ENCODE measurements around the gene SH3GL3.

The SH3GL3 gene

GRCh38 chr15:83436513-83437158 is 10.5 kb upstream of the SH3GL3 start:
- peak; percentile 71 for TF ChIP-seq CTCF (IDR thresholded peaks at IDR 0.05; ENCODE audit: control insufficient read depth, insufficient read depth, low read depth, low read length, missing control alignments)
- DNase-seq (ENCODE audit: low read depth): no peak
- no peak overlapping the region for H3K4me3 ChIP-seq (ENCODE audit: control insufficient read depth, low read depth, low read length)

- no peak for DNase-seq (ENCODE audit: low read depth)
- no peak overlapping the region for H3K4me3 ChIP-seq (ENCODE audit: control insufficient read depth, low read depth, low read length)
- no peak for TF ChIP-seq CTCF (IDR thresholded peaks at IDR 0.05; ENCODE audit: control insufficient read depth, insufficient read depth, low read depth, low read length, missing control alignments)
These were observed 3.9 kb upstream of the SH3GL3 start for GRCh38 chr15:83443076-83443847.

- H3K4me3 ChIP-seq (ENCODE audit: control insufficient read depth, low read depth, low read length): no peak overlapping the region
- DNase-seq (ENCODE audit: low read depth): no peak
- no peak for TF ChIP-seq CTCF (IDR thresholded peaks at IDR 0.05; ENCODE audit: control insufficient read depth, insufficient read depth, low read depth, low read length, missing control alignments)
These were observed 2.2 kb upstream of the SH3GL3 start for GRCh38 chr15:83444936-83445335.

- DNase-seq (ENCODE audit: low read depth): no peak
- no peak for TF ChIP-seq CTCF (IDR thresholded peaks at IDR 0.05; ENCODE audit: control insufficient read depth, insufficient read depth, low read depth, low read length, missing control alignments)
These were observed 1.5 kb upstream of the SH3GL3 start for GRCh38 chr15:83445643-83446042.

GRCh38 chr15:83446417-83446816 is 724 bp upstream of the SH3GL3 start:
- no peak for TF ChIP-seq CTCF (IDR thresholded peaks at IDR 0.05; ENCODE audit: control insufficient read depth, insufficient read depth, low read depth, low read length, missing control alignments)

More at GRCh38 chr15:83445643-83446042, 1.5 kb upstream of the SH3GL3 start:
- H3K4me3 ChIP-seq (ENCODE audit: control insufficient read depth, low read depth, low read length): no peak overlapping the region

GRCh38 chr15:83449250-83449671 is 2.1 kb downstream of the SH3GL3 start:
- no peak for DNase-seq (ENCODE audit: low read depth)
- H3K4me3 ChIP-seq (ENCODE audit: control insufficient read depth, low read depth, low read length): no peak overlapping the region
- no peak for TF ChIP-seq CTCF (IDR thresholded peaks at IDR 0.05; ENCODE audit: control insufficient read depth, insufficient read depth, low read depth, low read length, missing control alignments)

More at GRCh38 chr15:83446417-83446816, 724 bp upstream of the SH3GL3 start:
- DNase-seq (ENCODE audit: low read depth): no peak
- no peak overlapping the region for H3K4me3 ChIP-seq (ENCODE audit: control insufficient read depth, low read depth, low read length)

All from AG09309 (cell line).